ENCODE measurements around the gene GDI2. TPM values are rescaled to one million over a fixed set of nuclear protein-coding genes. Genes with fewer than 3 reads are reported as not detected.

Gene GDI2
- total RNA-seq, 2 donors from 2014 or later, result 141 to 209 TPM

DNA sequence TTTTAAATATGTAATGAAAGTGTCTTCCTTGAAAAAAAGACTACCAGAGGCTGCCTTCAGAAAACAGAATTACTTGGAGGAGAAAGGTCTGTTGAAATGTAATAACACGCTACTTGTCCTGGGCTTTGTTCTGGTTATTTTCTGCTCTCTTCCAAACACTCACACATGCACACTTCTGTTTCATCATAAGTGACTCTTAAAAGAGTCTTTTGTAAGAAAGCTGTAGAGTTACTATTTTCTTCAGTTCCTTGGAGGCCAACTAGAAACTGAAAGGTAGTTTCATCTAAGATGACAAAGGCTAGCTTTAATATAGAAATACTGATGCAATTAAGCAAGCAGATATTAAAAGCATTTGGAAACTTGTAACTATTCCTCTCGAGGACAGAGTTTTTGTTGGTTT lies 89.5 kb downstream of the GDI2 start:
- Histone ChIP-seq H3K4me3 (no peak overlapping the region), H3K4me1 (ENCODE audit: control insufficient read depth in 1 of 2, low read depth in 2 of 2) (no peaks in the 10 kb centered on the region), H3K27ac (no peak overlapping the region), H3K9me3 (no peaks in the 10 kb centered on the region), H3K27me3 (replicated peaks; ENCODE audit: insufficient read depth) (no peaks in the 10 kb centered on the region), H3K36me3 (peaks cover 5% of the 10 kb centered on the region)
- TF ChIP-seq, protein P1, sequence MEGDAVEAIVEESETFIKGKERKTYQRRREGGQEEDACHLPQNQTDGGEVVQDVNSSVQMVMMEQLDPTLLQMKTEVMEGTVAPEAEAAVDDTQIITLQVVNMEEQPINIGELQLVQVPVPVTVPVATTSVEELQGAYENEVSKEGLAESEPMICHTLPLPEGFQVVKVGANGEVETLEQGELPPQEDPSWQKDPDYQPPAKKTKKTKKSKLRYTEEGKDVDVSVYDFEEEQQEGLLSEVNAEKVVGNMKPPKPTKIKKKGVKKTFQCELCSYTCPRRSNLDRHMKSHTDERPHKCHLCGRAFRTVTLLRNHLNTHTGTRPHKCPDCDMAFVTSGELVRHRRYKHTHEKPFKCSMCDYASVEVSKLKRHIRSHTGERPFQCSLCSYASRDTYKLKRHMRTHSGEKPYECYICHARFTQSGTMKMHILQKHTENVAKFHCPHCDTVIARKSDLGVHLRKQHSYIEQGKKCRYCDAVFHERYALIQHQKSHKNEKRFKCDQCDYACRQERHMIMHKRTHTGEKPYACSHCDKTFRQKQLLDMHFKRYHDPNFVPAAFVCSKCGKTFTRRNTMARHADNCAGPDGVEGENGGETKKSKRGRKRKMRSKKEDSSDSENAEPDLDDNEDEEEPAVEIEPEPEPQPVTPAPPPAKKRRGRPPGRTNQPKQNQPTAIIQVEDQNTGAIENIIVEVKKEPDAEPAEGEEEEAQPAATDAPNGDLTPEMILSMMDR (IDR thresholded peaks at IDR 0.05), result no peak
- DNase-seq (ENCODE audit: low spot score), result no peak
- no peak for ATAC-seq (ENCODE audit: insufficient number of reproducible peaks, low FRiP score, low read depth)

DNA sequence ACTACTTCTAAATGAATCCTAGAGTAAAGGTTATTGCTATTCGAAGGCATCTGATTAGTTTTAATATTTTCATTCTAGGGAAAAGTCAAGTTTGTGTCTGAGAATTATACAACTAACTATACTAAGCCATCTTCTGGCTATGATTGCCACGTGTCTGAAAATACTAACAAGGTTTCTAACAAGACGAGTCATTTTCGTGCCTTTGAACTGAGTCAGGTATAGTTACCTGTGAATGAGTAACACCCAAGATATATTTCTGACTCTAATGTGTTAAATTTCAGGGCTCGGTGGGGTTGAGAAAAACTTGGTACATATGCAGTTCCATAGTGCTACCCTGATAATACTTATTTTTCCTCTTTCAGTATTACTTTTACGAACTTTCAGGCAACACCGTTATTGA lies 93.1 kb downstream of the GDI2 start:
- DNase-seq (ENCODE audit: low spot score) (no peak), ATAC-seq (ENCODE audit: insufficient number of reproducible peaks, low FRiP score, low read depth) (no peak)
- Histone ChIP-seq H3K4me3 (no peak overlapping the region), H3K27me3 (replicated peaks; ENCODE audit: insufficient read depth) (no peaks in the 10 kb centered on the region), H3K9me3 (no peaks in the 10 kb centered on the region), H3K4me1 (ENCODE audit: control insufficient read depth in 1 of 2, low read depth in 2 of 2) (no peaks in the 10 kb centered on the region), H3K27ac (no peak overlapping the region), H3K36me3 (no peaks in the 10 kb centered on the region)
- TF ChIP-seq, protein P1 (IDR thresholded peaks at IDR 0.05), result no peak

DNA sequence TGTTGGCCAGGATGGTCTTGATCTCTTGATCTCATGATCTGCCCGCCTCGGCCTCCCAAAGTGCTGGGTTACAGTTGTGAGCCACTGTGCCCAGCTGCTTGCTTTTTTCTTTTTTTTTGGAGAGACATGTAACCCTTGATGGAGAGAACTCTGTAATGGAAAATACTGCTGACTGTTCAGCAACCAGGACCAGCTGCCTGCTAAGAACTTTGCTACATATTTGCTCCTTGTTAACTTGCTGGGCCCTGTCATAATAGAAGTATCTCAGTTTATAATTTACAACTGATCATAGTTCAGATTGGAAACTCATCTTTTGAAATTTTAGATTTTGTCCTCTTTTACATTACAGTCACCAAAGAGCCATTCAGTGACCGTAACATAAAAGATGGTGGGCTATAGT lies 93.7 kb downstream of the GDI2 start:
- no peaks in the 10 kb centered on the region for H3K36me3 ChIP-seq
- H3K4me1 ChIP-seq (ENCODE audit: control insufficient read depth in 1 of 2, low read depth in 2 of 2), result no peaks in the 10 kb centered on the region
- no peaks in the 10 kb centered on the region for H3K27me3 ChIP-seq (replicated peaks; ENCODE audit: insufficient read depth)
- TF ChIP-seq, protein P1 (IDR thresholded peaks at IDR 0.05), result no peak
- H3K4me3 ChIP-seq, result no peak overlapping the region
- H3K9me3 ChIP-seq, result no peaks in the 10 kb centered on the region
- H3K27ac ChIP-seq, result no peak overlapping the region
- DNase-seq (ENCODE audit: low spot score) (no peak), ATAC-seq (ENCODE audit: insufficient number of reproducible peaks, low FRiP score, low read depth) (no peak)

Other genes with a start within 250 kb of the GDI2 start
- gene ASB13, start 146.8 kb downstream of the GDI2 start, total RNA-seq, result 10 to 100 TPM; 15.8 to 16.0 TPM
- 100 to 1,000 TPM in 1 of 2 donors, 10 to 100 TPM in 1; 43.9 to 123 TPM for gene TASOR2, start 128.6 kb downstream of the GDI2 start, total RNA-seq
- 10 to 100 TPM; 10.4 to 15.0 TPM for gene ANKRD16, start 76.5 kb upstream of the GDI2 start, total RNA-seq
- 10 to 100 TPM; 93.7 to 94.1 TPM for gene FBH1, start 76.8 kb upstream of the GDI2 start, total RNA-seq
- 10 to 100 TPM; 34.4 to 44.1 TPM for gene IL15RA, start 164.1 kb upstream of the GDI2 start, total RNA-seq
- gene IL2RA, start 248.9 kb upstream of the GDI2 start, total RNA-seq, result 10 to 100 TPM; 21.0 to 48.2 TPM

Measured in thoracic aorta (tissue), 2 donors.